SK-N-SH treated with all-trans-retinoic acid at 6 μM for 48 hours (cell line): Measurements from ENCODE around the gene IPO7.

Source experiments
- ATAC-seq: fragments of 200-7000 bp; cut with Tn5 transposase; 3 replicates; pipeline ENCODE4 v1.9.1; 2020; ENCODE audit warnings: mild to moderate bottlenecking, moderate library complexity
- ARNTL ChIP-seq: fragments of 450-650 bp; formaldehyde crosslinking; IDR thresholded peaks from 2 replicates; pipeline ENCODE4 v1.5.0; 2020; ENCODE audit warnings: low read depth, mild to moderate bottlenecking, moderate library complexity, borderline replicate concordance
- BACH2 ChIP-seq: fragments of 250-450 bp; sonication (Bioruptor Pico); IDR thresholded peaks from 2 replicates; pipeline ENCODE4 v1.9.0; 2021; ENCODE audit warnings: mild to moderate bottlenecking, borderline replicate concordance
- CSDC2 ChIP-seq: fragments of 250-450 bp; sonication (Bioruptor Pico); IDR thresholded peaks from 2 replicates; pipeline ENCODE4 v1.5.0; 2020; ENCODE audit warnings: mild to moderate bottlenecking, moderate library complexity
- CSRNP3 ChIP-seq: fragments of 250-450 bp; sonication (Bioruptor Pico); IDR thresholded peaks from 2 replicates; pipeline ENCODE4 v1.5.1; 2021; ENCODE audit warnings: mild to moderate bottlenecking, moderate library complexity
- ESRRG ChIP-seq: fragments of 250-450 bp; sonication (Bioruptor Pico); IDR thresholded peaks from 2 replicates; pipeline ENCODE4 v1.6.1; 2021; ENCODE audit warnings: mild to moderate bottlenecking
- GLIS3 ChIP-seq: fragments of 250-450 bp; sonication (Bioruptor Pico); IDR thresholded peaks from 2 replicates; pipeline ENCODE4 v1.5.0; 2020; ENCODE audit warnings: mild to moderate bottlenecking, moderate library complexity
- ISL1 ChIP-seq: fragments of 250-450 bp; sonication (Bioruptor Pico); IDR thresholded peaks from 2 replicates; pipeline ENCODE4 v2.1.2; 2022; ENCODE audit warnings: mild to moderate bottlenecking, moderate library complexity
- OSR1 ChIP-seq: fragments of 250-450 bp; sonication (Bioruptor Pico); IDR thresholded peaks from 2 replicates; pipeline ENCODE4 v1.8.0; 2022; ENCODE audit warnings: moderate library complexity, mild to moderate bottlenecking, inconsistent platforms
- POU6F1 ChIP-seq: fragments of 250-450 bp; sonication (Bioruptor Pico); IDR thresholded peaks from 2 replicates; pipeline ENCODE4 v1.8.0; 2021; ENCODE audit warnings: low read depth, mild to moderate bottlenecking, moderate library complexity, borderline replicate concordance
- PPARA ChIP-seq: fragments of 250-450 bp; sonication (Bioruptor Pico); IDR thresholded peaks from 2 replicates; pipeline ENCODE4 v1.5.0; 2020; ENCODE audit warnings: mild to moderate bottlenecking, borderline replicate concordance
- RARB ChIP-seq: fragments of 250-450 bp; sonication (Bioruptor Pico); IDR thresholded peaks from 2 replicates; pipeline ENCODE4 v1.8.0; 2021; ENCODE audit warnings: mild to moderate bottlenecking, moderate library complexity
- SNAI2 ChIP-seq: fragments of 250-450 bp; sonication (Bioruptor Pico); IDR thresholded peaks from 2 replicates; pipeline ENCODE4 v1.5.0; 2020; ENCODE audit warnings: mild to moderate bottlenecking, moderate library complexity
- TCF4 ChIP-seq: fragments of 250-450 bp; sonication (Bioruptor Pico); IDR thresholded peaks from 2 replicates; pipeline ENCODE4 v1.8.0; 2021; ENCODE audit warnings: mild to moderate bottlenecking, moderate library complexity, borderline replicate concordance
- TOX ChIP-seq: fragments of 250-450 bp; sonication (Bioruptor Pico); IDR thresholded peaks from 2 replicates; pipeline ENCODE4 v1.8.0; 2021; ENCODE audit warnings: mild to moderate bottlenecking, moderate library complexity, borderline replicate concordance
- TSHZ2 ChIP-seq: fragments of 250-450 bp; sonication (Bioruptor Pico); IDR thresholded peaks from 2 replicates; pipeline ENCODE4 v1.5.0; 2020; ENCODE audit warnings: mild to moderate bottlenecking, moderate library complexity
- ZC3H10 ChIP-seq: fragments of 250-450 bp; sonication (Bioruptor Pico); IDR thresholded peaks from 2 replicates; pipeline ENCODE4 v1.5.1; 2021; ENCODE audit warnings: mild to moderate bottlenecking, moderate library complexity
- ZFP3 ChIP-seq: fragments of 250-450 bp; sonication (Bioruptor Pico); IDR thresholded peaks from 2 replicates; pipeline ENCODE4 v1.5.0; 2020; ENCODE audit warnings: mild to moderate bottlenecking, moderate library complexity
- ZFP30 ChIP-seq: fragments of 450-650 bp; formaldehyde crosslinking; IDR thresholded peaks from 2 replicates; pipeline ENCODE4 v1.5.0; 2022; ENCODE audit warnings: mild to moderate bottlenecking, moderate library complexity
- ZNF565 ChIP-seq: fragments of 450-650 bp; formaldehyde crosslinking; conservative IDR thresholded peaks from 2 replicates; pipeline ENCODE4 v1.5.0; 2020; ENCODE audit warnings: low read depth, mild to moderate bottlenecking, moderate library complexity
- ZNF70 ChIP-seq: fragments of 450-650 bp; formaldehyde crosslinking; IDR thresholded peaks from 2 replicates; pipeline ENCODE4 v1.5.0; 2020; ENCODE audit warnings: mild to moderate bottlenecking, moderate library complexity
- ZNF8 ChIP-seq: fragments of 450-650 bp; formaldehyde crosslinking; IDR thresholded peaks from 2 replicates; pipeline ENCODE4 v1.5.0; 2020; ENCODE audit warnings: mild to moderate bottlenecking, moderate library complexity

IPO7 gene

GRCh38 chr11:9470765-9471164 is 86.3 kb downstream of the IPO7 start:
- no peak for TF ChIP-seq TOX (CRISPR knock-in tag)
- TF ChIP-seq TSHZ2 (CRISPR knock-in tag), result no peak
- no peak for TF ChIP-seq CSDC2 (CRISPR knock-in tag)
- TF ChIP-seq RARB (CRISPR knock-in tag), result no peak
- no peak for TF ChIP-seq ARNTL (CRISPR knock-in tag)
- TF ChIP-seq ZNF565 (CRISPR knock-in tag), result no peak
- TF ChIP-seq ZC3H10 (CRISPR knock-in tag), result no peak
- no peak for TF ChIP-seq PPARA (CRISPR knock-in tag)
- no peak for ATAC-seq

- no peak for TF ChIP-seq ZNF70 (CRISPR knock-in tag)
- no peak for TF ChIP-seq BACH2 (CRISPR knock-in tag)
- TF ChIP-seq CSRNP3 (CRISPR knock-in tag), result no peak
- no peak for TF ChIP-seq ESRRG (CRISPR knock-in tag)
- no peak for TF ChIP-seq ARNTL (CRISPR knock-in tag)
- no peak for TF ChIP-seq CSDC2 (CRISPR knock-in tag)
- TF ChIP-seq TOX (CRISPR knock-in tag), result no peak
- TF ChIP-seq ZNF8 (CRISPR knock-in tag), result no peak
- TF ChIP-seq ZFP30 (CRISPR knock-in tag), result no peak
- TF ChIP-seq, all 23 proteins: peak for 0
- no peak; the same call in 2 of the 3 replicates for ATAC-seq
Measured at GRCh38 chr11:9473408-9473807, 89.0 kb downstream of the IPO7 start.

GRCh38 chr11:9479899-9480298 is 95.4 kb downstream of the IPO7 start:
- no peak for ATAC-seq
- TF ChIP-seq TSHZ2 (CRISPR knock-in tag) (no peak), POU6F1 (CRISPR knock-in tag) (no peak), GLIS3 (CRISPR knock-in tag) (no peak), ESRRG (CRISPR knock-in tag) (no peak), TOX (CRISPR knock-in tag) (no peak), PPARA (CRISPR knock-in tag) (no peak), TCF4 (CRISPR knock-in tag) (no peak), ZFP3 (CRISPR knock-in tag) (no peak), ZNF565 (CRISPR knock-in tag) (no peak), ZC3H10 (CRISPR knock-in tag) (no peak), RARB (CRISPR knock-in tag) (no peak), ZNF70 (CRISPR knock-in tag) (no peak), OSR1 (CRISPR knock-in tag) (no peak), CSRNP3 (CRISPR knock-in tag) (no peak), SNAI2 (CRISPR knock-in tag) (no peak), BACH2 (CRISPR knock-in tag) (no peak), ZFP30 (CRISPR knock-in tag) (no peak), ISL1 (CRISPR knock-in tag) (no peak)
